HEK293T (cell line): ENCODE data around the gene MFRP.

ENCODE experiments used
- BHLHE40 ChIP-seq: fragments of 450-650 bp; IDR thresholded peaks from 2 replicates; pipeline ENCODE4 v1.6.1; 2016; ENCODE audit warnings: mild to moderate bottlenecking, moderate library complexity, borderline replicate concordance
- FOXK2 ChIP-seq: fragments of 450-650 bp; IDR thresholded peaks from 2 replicates; pipeline ENCODE4 v1.6.1; 2016; ENCODE audit warnings: mild to moderate bottlenecking
- SP1 ChIP-seq: fragments of 450-650 bp; IDR thresholded peaks from 2 replicates; pipeline ENCODE4 v1.6.1; 2017
- TF ChIP-seq, protein P1 (sequence below): fragments of 450-650 bp; IDR thresholded peaks from 2 replicates; pipeline ENCODE4 v1.6.1; 2016

DNA sequence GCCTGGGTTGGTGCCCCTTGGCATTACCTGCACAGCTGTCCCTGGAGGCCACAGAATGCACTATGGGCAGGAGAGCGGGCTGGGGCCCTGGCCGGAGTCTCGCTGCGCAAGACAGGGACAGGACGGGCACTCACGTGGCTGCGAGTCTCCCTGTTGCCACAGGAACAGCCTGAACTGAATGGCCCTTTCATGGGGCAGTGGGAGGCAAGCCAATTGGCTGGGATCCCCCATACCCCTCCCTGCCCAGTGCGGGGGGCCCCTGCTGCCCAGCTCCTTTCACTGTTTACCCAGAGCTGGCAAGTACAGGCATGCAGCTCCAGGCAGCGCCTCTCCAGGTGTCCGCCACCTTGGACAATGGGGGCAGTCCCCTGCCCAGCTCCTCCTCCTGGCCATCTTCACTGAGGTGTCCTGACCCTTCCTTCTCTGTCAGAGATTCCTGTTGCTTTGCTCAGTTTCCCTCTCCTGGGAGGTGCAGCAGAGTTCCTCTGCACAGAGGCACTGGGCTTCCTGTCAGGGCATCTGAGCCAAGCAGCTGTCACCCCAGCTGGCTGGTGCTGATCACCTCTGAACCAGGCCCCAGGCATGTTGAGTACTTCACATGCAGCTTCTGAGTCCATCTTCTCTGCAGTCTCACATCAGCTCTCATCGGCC, 29.8 kb upstream of the MFRP start:
- TF ChIP-seq, protein P1, sequence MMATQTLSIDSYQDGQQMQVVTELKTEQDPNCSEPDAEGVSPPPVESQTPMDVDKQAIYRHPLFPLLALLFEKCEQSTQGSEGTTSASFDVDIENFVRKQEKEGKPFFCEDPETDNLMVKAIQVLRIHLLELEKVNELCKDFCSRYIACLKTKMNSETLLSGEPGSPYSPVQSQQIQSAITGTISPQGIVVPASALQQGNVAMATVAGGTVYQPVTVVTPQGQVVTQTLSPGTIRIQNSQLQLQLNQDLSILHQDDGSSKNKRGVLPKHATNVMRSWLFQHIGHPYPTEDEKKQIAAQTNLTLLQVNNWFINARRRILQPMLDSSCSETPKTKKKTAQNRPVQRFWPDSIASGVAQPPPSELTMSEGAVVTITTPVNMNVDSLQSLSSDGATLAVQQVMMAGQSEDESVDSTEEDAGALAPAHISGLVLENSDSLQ = no peak
- TF ChIP-seq SP1 (no peak), BHLHE40 (no peak), FOXK2 (no peak)
